AG08396 (cell line): Measurements from ENCODE around the gene GJB5.

Experiments used
- DNase-seq: peaks from one replicate; pipeline ENCODE4 v3.0.0; 2012; ENCODE audit warnings: low spot score, mixed read lengths

GJB5 gene

DNA sequence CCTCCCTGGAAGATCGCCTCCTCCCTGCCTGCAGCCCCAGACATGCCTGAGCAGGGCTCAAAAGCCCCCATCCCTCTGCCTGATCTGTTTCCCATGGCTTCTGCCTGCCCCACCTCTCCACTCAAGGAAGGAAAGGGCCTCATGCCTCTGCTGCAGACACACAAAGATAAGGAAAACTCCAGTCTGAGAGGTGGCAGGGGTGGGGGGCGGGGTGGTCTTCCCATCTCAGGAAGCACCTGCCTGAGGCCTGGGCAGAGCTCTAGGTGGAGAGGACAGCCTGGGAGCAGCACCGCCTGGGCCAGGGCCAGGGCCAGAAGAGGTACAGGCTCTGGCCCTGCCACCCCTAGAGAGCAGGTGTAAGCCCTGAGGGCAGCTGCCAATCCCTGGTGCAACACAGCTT lies 22.1 kb downstream of the GJB5 start:
- no peak for DNase-seq

- DNase-seq: no peak
Measured at GRCh38 chr1:34777519-34778321, 22.9 kb downstream of the GJB5 start.

DNA sequence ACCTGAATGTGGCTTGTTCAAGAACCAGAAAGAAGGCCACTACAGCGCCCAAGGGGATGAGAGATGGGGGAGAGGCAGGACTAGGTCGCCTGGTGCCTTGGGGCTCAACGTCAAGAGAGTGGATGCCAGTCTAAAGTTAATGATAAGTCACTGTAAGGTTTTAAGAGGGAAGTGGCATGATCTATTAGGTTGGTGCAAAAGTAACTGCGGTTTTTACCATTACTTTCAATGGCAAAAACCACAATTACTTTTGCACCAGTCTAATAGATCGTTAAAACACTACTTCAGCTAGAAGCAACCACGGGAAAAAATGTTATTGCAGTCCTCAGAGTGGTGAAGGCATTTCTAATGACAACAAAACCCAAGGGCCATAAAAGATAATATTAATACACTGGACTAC lies 23.5 kb downstream of the GJB5 start:
- no peak for DNase-seq

- no peak for DNase-seq
Measured at GRCh38 chr1:34779005-34779404, 24.2 kb downstream of the GJB5 start.

- DNase-seq: no peak
Measured at GRCh38 chr1:34779526-34779925, 24.7 kb downstream of the GJB5 start.

DNA sequence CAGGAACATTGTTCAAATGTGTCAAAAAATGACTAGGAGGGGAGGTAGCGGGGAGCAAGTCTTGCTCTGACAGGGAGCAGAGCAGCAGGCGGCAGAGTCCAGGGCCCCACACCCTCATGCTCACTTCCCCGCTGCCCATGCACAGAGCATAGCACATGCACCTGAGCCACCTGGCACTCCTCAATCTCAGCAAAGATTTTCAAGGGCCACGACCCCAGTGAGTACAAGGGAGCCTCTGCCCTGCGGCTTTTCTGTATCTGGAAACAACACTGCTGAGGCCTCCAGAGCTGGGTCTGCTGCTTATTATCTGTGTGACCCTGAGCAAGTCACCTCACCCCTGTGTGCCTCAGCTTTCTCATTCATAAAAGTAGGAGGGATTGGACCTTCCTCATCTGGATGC lies 25.1 kb downstream of the GJB5 start:
- no peak for DNase-seq

GRCh38 chr1:34780528-34780927 lies 25.7 kb downstream of the GJB5 start:
- DNase-seq: no peak

DNA sequence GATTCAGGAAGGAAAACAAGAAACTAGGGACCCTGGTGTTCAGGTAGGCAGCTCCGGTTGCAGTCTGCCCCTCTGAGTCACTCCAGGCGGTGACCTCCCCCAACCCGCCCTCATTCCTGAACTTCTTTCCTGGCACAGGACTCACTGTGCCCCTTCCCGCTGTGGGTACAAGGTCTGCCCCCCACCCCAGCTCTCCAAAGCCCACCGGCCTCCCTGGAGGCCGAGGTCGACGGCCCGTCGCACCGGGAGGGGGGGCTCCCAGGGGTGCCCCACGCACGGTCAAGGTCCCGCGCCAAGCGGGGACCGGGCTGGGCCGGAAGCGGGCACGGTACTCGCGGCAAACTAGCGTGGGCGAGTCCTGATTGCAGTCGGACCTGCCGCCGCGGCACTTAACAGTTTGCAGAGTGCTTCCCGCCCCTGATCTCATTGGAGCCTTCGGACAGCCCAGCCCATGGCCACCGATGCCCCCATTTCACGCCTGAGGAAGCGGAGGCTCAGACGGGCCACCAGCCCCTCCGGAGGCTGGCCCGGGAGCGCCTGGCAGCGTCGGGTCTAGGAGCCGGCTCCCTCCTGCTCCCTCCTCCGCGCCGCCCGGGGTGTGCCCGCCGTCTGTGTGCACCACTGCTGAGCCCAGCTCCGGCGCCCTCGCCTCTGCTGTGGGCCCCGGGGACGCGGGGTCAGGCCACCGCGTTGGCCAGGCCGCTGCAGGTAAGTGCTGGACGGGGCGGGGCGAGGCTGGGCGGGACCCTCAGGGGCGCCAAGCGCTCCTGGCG lies 26.4 kb downstream of the GJB5 start, which contains the start of gene GJB3:
Gene GJB3 (plus strand): TSS at position 144 of the 773 bp plus-strand sequence. CDS start 3,549 bp downstream, outside the sequence.
- peak; percentile 58 for DNase-seq

GRCh38 chr1:34781844-34782391 lies 27.1 kb downstream of the GJB5 start:
- DNase-seq: no peak

DNA sequence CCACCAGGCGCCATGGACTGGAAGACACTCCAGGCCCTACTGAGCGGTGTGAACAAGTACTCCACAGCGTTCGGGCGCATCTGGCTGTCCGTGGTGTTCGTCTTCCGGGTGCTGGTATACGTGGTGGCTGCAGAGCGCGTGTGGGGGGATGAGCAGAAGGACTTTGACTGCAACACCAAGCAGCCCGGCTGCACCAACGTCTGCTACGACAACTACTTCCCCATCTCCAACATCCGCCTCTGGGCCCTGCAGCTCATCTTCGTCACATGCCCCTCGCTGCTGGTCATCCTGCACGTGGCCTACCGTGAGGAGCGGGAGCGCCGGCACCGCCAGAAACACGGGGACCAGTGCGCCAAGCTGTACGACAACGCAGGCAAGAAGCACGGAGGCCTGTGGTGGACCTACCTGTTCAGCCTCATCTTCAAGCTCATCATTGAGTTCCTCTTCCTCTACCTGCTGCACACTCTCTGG lies 29.9 kb downstream of the GJB5 start:
- DNase-seq: no peak

- no peak for DNase-seq
Measured at GRCh38 chr1:34785231-34785874, 30.5 kb downstream of the GJB5 start.

DNA sequence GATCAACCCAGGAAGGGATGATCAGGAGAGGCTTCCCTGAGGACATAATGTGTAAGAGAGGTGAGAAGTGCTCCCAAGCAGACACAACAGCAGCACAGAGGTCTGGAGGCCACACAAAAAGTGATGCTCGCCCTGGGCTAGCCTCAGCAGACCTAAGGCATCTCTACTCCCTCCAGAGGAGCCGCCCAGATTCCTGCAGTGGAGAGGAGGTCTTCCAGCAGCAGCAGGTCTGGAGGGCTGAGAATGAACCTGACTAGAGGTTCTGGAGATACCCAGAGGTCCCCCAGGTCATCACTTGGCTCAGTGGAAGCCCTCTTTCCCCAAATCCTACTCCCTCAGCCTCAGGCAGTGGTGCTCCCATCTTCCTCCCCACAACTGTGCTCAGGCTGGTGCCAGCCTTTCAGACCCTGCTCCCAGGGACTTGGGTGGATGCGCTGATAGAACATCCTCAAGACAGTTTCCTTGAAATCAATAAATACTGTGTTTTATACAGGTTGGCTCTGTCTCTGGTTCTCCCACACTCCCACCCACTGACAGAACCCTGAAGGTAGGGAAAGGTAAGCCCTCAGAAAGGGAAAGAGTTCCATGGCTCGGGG lies 31.1 kb downstream of the GJB5 start:
- no peak for DNase-seq

- peak; percentile 84 for DNase-seq
Measured at GRCh38 chr1:34786521-34787325, 31.9 kb downstream of the GJB5 start.

DNA sequence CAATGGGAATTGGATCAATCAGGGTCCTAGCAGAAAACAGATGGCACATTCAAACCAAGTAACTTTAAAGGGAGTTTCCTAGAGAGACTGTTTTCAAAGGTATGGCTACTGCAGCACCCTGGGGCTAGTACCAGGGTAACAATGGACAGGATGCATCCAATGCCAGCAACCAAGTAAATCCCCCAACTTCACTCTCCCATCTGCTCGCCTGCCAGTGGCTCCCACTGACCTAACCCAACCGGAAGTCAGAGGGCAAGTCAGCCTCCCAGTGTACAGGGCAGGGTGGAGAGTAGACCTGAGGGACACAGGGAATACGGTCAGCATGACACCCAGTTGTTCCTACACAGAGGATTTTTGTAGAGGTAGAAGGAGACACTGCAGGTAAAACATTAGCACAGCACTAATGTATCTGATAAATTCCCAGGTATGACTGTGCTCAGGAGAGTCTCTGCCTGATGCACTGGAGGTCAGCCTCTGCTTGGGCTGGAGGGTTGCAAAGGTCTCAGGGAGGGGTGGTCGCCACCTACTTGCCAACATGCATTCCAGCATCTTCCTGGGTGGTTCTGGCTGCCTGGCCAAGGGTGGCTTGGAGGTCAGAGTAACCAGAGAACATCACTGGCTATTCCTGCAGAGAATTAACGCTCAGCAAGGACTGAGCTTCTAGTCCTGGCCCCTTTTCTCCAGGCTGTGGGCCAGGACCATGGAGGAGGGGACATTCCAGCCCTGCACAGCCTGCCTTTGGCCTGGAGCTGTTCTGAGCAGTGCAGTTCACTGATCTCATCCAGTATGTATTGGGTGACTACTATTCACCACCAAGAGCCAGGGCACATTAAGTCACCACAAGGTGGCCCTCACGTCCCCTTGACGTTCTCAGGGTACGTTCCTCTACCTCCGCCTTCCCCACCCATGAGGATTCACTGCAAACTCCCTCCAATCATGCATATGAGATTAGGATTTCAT lies 32.9 kb downstream of the GJB5 start:
- DNase-seq: peak; percentile 55

- DNase-seq: no peak
Measured at GRCh38 chr1:34790985-34791384, 36.1 kb downstream of the GJB5 start.

- no peak for DNase-seq
Measured at GRCh38 chr1:34792424-34792823, 37.6 kb downstream of the GJB5 start.

DNA sequence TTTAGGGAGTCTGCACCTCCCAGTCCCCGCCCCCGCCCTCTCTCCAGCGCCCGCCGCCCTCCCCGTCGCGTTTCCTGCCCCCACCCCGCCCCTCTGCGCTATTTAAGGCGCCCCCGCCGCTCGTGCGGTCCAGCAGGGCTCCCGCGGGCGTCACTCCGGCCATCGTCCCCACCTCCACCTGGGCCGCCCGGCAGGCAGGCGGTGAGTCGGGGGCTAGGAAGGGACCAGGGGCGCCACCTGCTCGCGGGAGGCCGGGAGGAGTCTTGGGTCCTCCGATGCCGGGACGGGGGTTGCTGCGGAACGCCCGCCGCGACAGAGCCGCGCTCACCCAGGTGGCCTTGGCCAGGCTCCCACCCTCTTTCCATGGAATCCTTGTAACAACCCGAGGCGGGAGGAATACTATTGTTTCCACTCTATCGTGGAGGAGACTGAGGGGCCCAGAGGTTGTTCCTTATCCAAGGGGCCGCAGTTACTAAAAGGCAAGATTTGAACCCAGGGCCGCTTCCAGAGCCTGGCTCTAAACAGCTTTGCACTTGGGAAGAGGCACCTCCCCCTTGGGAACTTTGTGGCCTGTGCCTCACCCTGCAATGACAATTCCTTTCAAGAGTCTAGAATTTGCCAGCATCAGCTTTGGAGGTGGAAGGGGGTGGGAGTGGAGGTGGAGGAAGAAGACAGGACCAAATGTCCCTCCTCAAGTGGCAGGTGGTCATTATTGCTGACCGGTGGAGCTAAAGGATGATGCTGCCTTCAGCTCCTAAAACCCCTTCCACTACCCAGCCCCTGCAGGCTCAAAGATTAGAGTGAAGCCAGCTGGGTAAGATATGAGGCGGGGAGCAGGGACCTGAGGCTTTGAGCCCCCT lies 38.3 kb downstream of the GJB5 start, which contains the start of gene GJA4:
Gene GJA4 (plus strand): TSS at position 132 of the 860 bp plus-strand sequence. CDS start 1,215 bp downstream, outside the sequence.
- DNase-seq: no peak

DNA sequence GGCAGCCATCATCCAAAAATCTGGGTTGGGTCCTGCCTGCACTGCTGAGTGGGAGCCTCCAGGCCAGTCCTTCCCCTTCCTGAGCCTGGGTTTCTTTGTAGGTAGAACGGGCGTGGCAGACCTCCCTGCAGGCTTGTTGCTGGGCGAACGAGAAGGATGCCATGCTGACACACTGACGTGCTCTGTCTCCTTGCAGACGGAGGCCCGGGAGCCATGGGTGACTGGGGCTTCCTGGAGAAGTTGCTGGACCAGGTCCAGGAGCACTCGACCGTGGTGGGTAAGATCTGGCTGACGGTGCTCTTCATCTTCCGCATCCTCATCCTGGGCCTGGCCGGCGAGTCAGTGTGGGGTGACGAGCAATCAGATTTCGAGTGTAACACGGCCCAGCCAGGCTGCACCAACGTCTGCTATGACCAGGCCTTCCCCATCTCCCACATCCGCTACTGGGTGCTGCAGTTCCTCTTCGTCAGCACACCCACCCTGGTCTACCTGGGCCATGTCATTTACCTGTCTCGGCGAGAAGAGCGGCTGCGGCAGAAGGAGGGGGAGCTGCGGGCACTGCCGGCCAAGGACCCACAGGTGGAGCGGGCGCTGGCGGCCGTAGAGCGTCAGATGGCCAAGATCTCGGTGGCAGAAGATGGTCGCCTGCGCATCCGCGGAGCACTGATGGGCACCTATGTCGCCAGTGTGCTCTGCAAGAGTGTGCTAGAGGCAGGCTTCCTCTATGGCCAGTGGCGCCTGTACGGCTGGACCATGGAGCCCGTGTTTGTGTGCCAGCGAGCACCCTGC lies 39.3 kb downstream of the GJB5 start:
- no peak for DNase-seq
